Keratinocyte (primary cell): ENCODE measurements around the gene ZMIZ1. TPM values are rescaled to one million over a fixed set of nuclear protein-coding genes. Genes with fewer than 3 reads are reported as not detected.

Source experiments
- DNase-seq: peaks from one replicate; pipeline ENCODE4 v3.0.0-alpha.2; 2011; ENCODE audit warnings: low read depth, missing footprints, low spot score
- FAIRE-seq: peaks from 2 replicates; lab custom pipeline; 2011; peaks lifted over from hg19 to GRCh38; lab: Jason Lieb, UNC
- H2AFZ ChIP-seq: 2 replicates; pipeline ENCODE4 v1.6.0; 2012; ENCODE audit warnings: low read length, control low read depth, inconsistent platforms; ENCODE audit not compliant: control insufficient read depth
- H3K27ac ChIP-seq: 2 replicates; pipeline ENCODE4 v1.5.1; 2011; ENCODE audit warnings: low read length; ENCODE audit not compliant: control insufficient read depth, insufficient read depth
- H3K27me3 ChIP-seq: 3 replicates; pipeline ENCODE4 v1.6.0; 2011; ENCODE audit warnings: low read length; ENCODE audit not compliant: control insufficient read depth, insufficient read depth; ENCODE audit errors: extremely low read depth
- H3K36me3 ChIP-seq, 2 experiments: 2 replicates in 1 of 2; 3 replicates in 1 of 2; pipeline ENCODE4 v1.5.1; 2011; ENCODE audit warnings: low read length in 2 of 2, mild to moderate bottlenecking in 1 of 2; ENCODE audit not compliant: control insufficient read depth in 2 of 2, insufficient read depth in 2 of 2; ENCODE audit errors: extremely low read depth in 1 of 2
- H3K4me1 ChIP-seq: 3 replicates; pipeline ENCODE4 v1.5.1; 2011; ENCODE audit warnings: low read length; ENCODE audit not compliant: control insufficient read depth, insufficient read depth; ENCODE audit errors: extremely low read depth
- H3K4me2 ChIP-seq: 3 replicates; pipeline ENCODE4 v1.6.0; 2011; ENCODE audit warnings: low read depth, low read length; ENCODE audit not compliant: control insufficient read depth, insufficient read depth; ENCODE audit errors: extremely low read depth
- H3K4me3 ChIP-seq, 3 experiments: fragments of 200-600 bp in 1 of 3; sonication (generic) in 1 of 3; 2 replicates in 2 of 3; 3 replicates in 1 of 3; pipeline ENCODE4 v1.5.1; 2011 to 2016; ENCODE audit warnings: low read length in 3 of 3, mild to moderate bottlenecking in 3 of 3, control low read depth in 2 of 3, inconsistent platforms in 1 of 3, low read depth in 1 of 3, mixed read lengths in 1 of 3, mixed run types in 1 of 3, moderate library complexity in 1 of 3; ENCODE audit not compliant: control insufficient read depth in 2 of 3, insufficient read depth in 2 of 3; ENCODE audit errors: extremely low read depth in 1 of 3
- H3K79me2 ChIP-seq: 2 replicates; pipeline ENCODE4 v1.6.0; 2012; ENCODE audit warnings: low read length; ENCODE audit not compliant: control insufficient read depth, insufficient read depth
- H3K9ac ChIP-seq: 3 replicates; pipeline ENCODE4 v1.6.0; 2011; ENCODE audit warnings: low read length; ENCODE audit not compliant: control insufficient read depth, insufficient read depth; ENCODE audit errors: extremely low read depth
- H3K9me1 ChIP-seq: 3 replicates; pipeline ENCODE4 v1.6.0; 2011; ENCODE audit warnings: low read length; ENCODE audit not compliant: control insufficient read depth, insufficient read depth; ENCODE audit errors: extremely low read depth
- H3K9me3 ChIP-seq: 2 replicates; pipeline ENCODE4 v1.5.1; 2012; ENCODE audit warnings: low read depth, low read length; ENCODE audit not compliant: control insufficient read depth
- H4K20me1 ChIP-seq: 3 replicates; pipeline ENCODE4 v1.6.0; 2011; ENCODE audit warnings: low read length; ENCODE audit not compliant: control insufficient read depth, insufficient read depth; ENCODE audit errors: extremely low read depth
- EZH2 ChIP-seq: IDR thresholded peaks from one replicate; pipeline ENCODE4 v1.6.1; 2012; ENCODE audit warnings: inconsistent platforms, mild to moderate bottlenecking, low read length, moderate library complexity
- dilution Hi-C: fragments of 300-500 bp; cut with MboI; formaldehyde crosslinking; loops from one replicate; pipeline ENCODE4 v1.7.0; 2020; ENCODE audit warnings: low sequenced_read_pairs; ENCODE audit not compliant: extremely low pct_ligation_motif_present
- polyA plus RNA-seq, 5 experiments: library from polyadenylated mRNA; depleted of rRNA in 3 of 5; stranded (reverse) in 3 of 5; stranded (forward) in 1 of 5; unstranded in 1 of 5; fragments of >200 nt; gene quantifications; 1 replicate in 1 of 5; 2 replicates in 3 of 5; 3 replicates in 1 of 5; pipeline versions ENCODE4 v1.2.1 to v1.2.3, GENCODE V29; 2011 to 2012; ENCODE audit warnings: missing spikeins in 2 of 5, low read depth in 1 of 5, low replicate concordance in 1 of 5
- TF ChIP-seq, protein P1 (sequence below), 3 experiments: IDR thresholded peaks in 1 of 3; conservative IDR thresholded peaks in 1 of 3; optimal IDR thresholded peaks in 1 of 3; 2 replicates in 2 of 3; 3 replicates in 1 of 3; pipeline versions ENCODE3 to v1.5.1; 2011; ENCODE audit warnings: low read length in 3 of 3, mild to moderate bottlenecking in 3 of 3, moderate library complexity in 2 of 3, control low read depth in 1 of 3, inconsistent platforms in 1 of 3; ENCODE audit not compliant: insufficient read depth in 2 of 3; ENCODE audit errors: extremely low read depth in 1 of 3

The ZMIZ1 gene
- polyA plus RNA-seq, 1 donor (not counting 4 experiments of a cell fraction or from before 2014, with no cell fraction given), result 1.8 TPM

DNA sequence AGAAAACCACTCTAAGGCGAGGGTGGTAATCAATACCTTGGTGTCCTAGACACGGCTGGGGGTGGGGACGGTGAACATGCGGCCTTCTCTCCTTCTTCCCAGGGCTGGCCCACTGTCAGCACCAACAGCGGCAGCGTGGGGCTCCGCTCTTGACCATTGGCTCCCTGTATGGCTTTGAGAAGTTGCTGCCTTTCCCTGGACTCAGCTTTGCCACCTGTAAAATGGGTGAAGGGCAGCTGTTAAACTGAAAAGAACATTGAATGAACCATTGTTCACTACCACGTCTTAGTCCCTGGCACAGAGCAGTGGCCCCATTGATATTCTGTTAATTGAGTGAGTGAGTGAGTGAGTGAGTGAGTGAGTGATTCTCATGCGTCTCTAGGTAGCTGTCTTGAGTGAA lies 95.3 kb downstream of the ZMIZ1 start:
- H3K27ac ChIP-seq, result no peak overlapping the region
- H3K9me3 ChIP-seq, result no peaks in the 10 kb centered on the region
- H3K79me2 ChIP-seq, result no peaks in the 10 kb centered on the region
- no peak overlapping the region for H3K4me3 ChIP-seq
- no peak for FAIRE-seq
- peaks cover 2 to 13% of the 10 kb centered on the region in 2 experiments for H3K36me3 ChIP-seq
- no peak overlapping the region for H3K4me2 ChIP-seq
- no peak for DNase-seq
- TF ChIP-seq, protein P1, sequence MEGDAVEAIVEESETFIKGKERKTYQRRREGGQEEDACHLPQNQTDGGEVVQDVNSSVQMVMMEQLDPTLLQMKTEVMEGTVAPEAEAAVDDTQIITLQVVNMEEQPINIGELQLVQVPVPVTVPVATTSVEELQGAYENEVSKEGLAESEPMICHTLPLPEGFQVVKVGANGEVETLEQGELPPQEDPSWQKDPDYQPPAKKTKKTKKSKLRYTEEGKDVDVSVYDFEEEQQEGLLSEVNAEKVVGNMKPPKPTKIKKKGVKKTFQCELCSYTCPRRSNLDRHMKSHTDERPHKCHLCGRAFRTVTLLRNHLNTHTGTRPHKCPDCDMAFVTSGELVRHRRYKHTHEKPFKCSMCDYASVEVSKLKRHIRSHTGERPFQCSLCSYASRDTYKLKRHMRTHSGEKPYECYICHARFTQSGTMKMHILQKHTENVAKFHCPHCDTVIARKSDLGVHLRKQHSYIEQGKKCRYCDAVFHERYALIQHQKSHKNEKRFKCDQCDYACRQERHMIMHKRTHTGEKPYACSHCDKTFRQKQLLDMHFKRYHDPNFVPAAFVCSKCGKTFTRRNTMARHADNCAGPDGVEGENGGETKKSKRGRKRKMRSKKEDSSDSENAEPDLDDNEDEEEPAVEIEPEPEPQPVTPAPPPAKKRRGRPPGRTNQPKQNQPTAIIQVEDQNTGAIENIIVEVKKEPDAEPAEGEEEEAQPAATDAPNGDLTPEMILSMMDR (optimal IDR thresholded peaks at IDR 0.05 in 1 of 3, IDR thresholded peaks at IDR 0.05 in 1 of 3, conservative IDR thresholded peaks at IDR 0.05 in 1 of 3; ENCODE audit: extremely low read depth in 1 of 3, insufficient read depth in 2 of 3, low read length in 3 of 3), result no peak
- TF ChIP-seq EZH2, result no peak
- no peaks in the 10 kb centered on the region for H3K27me3 ChIP-seq
- dilution Hi-C loops, result no loop called here
- no peaks in the 10 kb centered on the region for H4K20me1 ChIP-seq
- no peak overlapping the region for H2AFZ ChIP-seq
- H3K9ac ChIP-seq, result no peak overlapping the region
- no peaks in the 10 kb centered on the region for H3K9me1 ChIP-seq
- H3K4me1 ChIP-seq, result no peaks in the 10 kb centered on the region

DNA sequence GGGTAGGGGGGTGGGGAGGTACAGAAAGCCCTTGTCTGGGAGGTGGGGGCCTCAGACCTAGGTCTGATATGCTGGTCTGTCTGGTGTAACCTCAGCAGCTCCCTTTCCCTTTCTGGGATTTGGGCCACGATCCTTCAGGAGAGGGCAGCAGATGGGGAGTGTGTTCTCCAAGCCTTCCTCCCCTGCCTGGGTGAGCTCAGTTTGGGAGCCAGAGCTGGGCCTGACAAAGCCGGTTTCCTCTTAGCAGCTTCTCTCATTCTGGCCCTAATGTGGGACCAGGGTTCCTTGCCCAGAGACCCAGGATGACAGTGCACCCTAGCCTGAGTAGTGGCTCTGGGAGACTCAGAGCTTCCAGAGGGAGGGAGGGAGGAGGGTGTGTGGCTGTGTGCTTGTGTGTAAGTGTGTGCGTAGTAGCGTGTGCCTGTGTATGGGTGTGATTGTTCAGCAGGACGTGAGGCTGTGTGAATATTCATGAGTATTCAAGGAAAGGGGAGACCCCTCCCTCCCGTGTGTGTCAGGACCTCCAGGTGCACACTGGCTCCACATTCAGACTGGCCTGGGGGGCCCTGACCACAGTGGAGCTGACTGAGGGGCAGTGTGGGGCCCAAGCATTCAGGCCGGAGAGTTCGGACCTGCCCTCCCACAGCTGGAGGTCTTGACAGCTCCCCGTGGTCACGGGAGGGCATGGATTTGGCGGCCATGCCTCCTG lies 96.5 kb downstream of the ZMIZ1 start:
- TF ChIP-seq EZH2, result no peak
- TF ChIP-seq, protein P1 (optimal IDR thresholded peaks at IDR 0.05 in 1 of 3, IDR thresholded peaks at IDR 0.05 in 1 of 3, conservative IDR thresholded peaks at IDR 0.05 in 1 of 3; ENCODE audit: extremely low read depth in 1 of 3, insufficient read depth in 2 of 3, low read length in 3 of 3), result no peak
- no peaks in the 10 kb centered on the region for H3K27me3 ChIP-seq
- no peak for FAIRE-seq
- no peaks in the 10 kb centered on the region for H4K20me1 ChIP-seq
- dilution Hi-C loops, result no loop called here
- H3K4me1 ChIP-seq, result no peaks in the 10 kb centered on the region
- no peak overlapping the region for H3K9ac ChIP-seq
- H3K9me3 ChIP-seq, result no peaks in the 10 kb centered on the region
- no peak overlapping the region for H3K4me2 ChIP-seq
- H2AFZ ChIP-seq, result no peak overlapping the region
- H3K36me3 ChIP-seq, result peaks cover 2 to 13% of the 10 kb centered on the region in 2 experiments
- DNase-seq, result no peak
- H3K4me3 ChIP-seq, result no peak overlapping the region
- H3K27ac ChIP-seq, result no peak overlapping the region
- no peaks in the 10 kb centered on the region for H3K79me2 ChIP-seq
- H3K9me1 ChIP-seq, result no peaks in the 10 kb centered on the region
